OCI-LY3 (cell line): ENCODE measurements around the gene HPS5.

ENCODE experiments used
- H2AFZ ChIP-seq: fragments of 200-600, 300-600 bp; shearing (Covaris generic); 2 replicates; pipeline ENCODE4 v1.6.0; 2014; ENCODE audit warnings: antibody characterized with exemption, low read depth, low read length
- H3K27ac ChIP-seq: fragments of 200-600, 300-600 bp; sonication (generic); 2 replicates; pipeline ENCODE4 v1.5.1; 2014; ENCODE audit warnings: mild to moderate bottlenecking, low read length, moderate library complexity, mixed read lengths
- H3K27me3 ChIP-seq: fragments of 200-600, 300-600 bp; sonication (generic); 2 replicates; pipeline ENCODE4 v1.6.1; 2014; ENCODE audit warnings: low read depth, low read length, mixed read lengths
- H3K36me3 ChIP-seq: fragments of 200-600, 300-600 bp; sonication (generic); replicated peaks from 2 replicates; pipeline ENCODE3; 2014; ENCODE audit warnings: low read depth, low read length, mixed read lengths
- H3K4me1 ChIP-seq: fragments of 300-600, 200-600 bp; sonication (generic); 2 replicates; pipeline ENCODE4 v1.6.1; 2014; ENCODE audit warnings: low read length, mixed read lengths
- H3K4me2 ChIP-seq: fragments of 200-600, 300-600 bp; sonication (generic); 2 replicates; pipeline ENCODE4 v1.6.1; 2014; ENCODE audit warnings: low read length, mixed read lengths
- H3K4me3 ChIP-seq: fragments of 300-600, 200-600 bp; sonication (generic); 2 replicates; pipeline ENCODE4 v1.5.1; 2014; ENCODE audit warnings: antibody characterized with exemption, mild to moderate bottlenecking, low read length, moderate library complexity
- H3K79me2 ChIP-seq: fragments of 300-600, 200-600 bp; shearing (Covaris generic); 2 replicates; pipeline ENCODE4 v1.6.1; 2014; ENCODE audit warnings: mild to moderate bottlenecking, low read length, mixed read lengths
- H3K9ac ChIP-seq: fragments of 300-600, 200-600 bp; shearing (Covaris generic); 2 replicates; pipeline ENCODE4 v1.6.0; 2014; ENCODE audit warnings: mild to moderate bottlenecking, low read length, moderate library complexity
- H3K9me3 ChIP-seq: fragments of 200-600, 300-600 bp; shearing (Covaris generic); 2 replicates; pipeline ENCODE4 v1.6.1; 2014; ENCODE audit warnings: low read length, mixed read lengths; ENCODE audit not compliant: insufficient read depth
- H4K20me1 ChIP-seq: fragments of 200-600, 300-600 bp; sonication (generic); 2 replicates; pipeline ENCODE4 v1.6.1; 2016; ENCODE audit warnings: low read length, mixed read lengths; ENCODE audit not compliant: insufficient read depth
- EZH2phosphoT487 ChIP-seq: fragments of 200-600 bp; shearing (Covaris generic); IDR thresholded peaks from 2 replicates; pipeline ENCODE4 v1.6.1; 2018; ENCODE audit warnings: antibody characterized with exemption, mixed run types, low read depth
- TF ChIP-seq, protein P1 (sequence below): fragments of 200-600, 300-600 bp; sonication (generic); IDR thresholded peaks from 2 replicates; pipeline ENCODE4 v1.5.1; 2014; ENCODE audit warnings: antibody characterized with exemption, low read length, low read depth

The HPS5 gene

DNA sequence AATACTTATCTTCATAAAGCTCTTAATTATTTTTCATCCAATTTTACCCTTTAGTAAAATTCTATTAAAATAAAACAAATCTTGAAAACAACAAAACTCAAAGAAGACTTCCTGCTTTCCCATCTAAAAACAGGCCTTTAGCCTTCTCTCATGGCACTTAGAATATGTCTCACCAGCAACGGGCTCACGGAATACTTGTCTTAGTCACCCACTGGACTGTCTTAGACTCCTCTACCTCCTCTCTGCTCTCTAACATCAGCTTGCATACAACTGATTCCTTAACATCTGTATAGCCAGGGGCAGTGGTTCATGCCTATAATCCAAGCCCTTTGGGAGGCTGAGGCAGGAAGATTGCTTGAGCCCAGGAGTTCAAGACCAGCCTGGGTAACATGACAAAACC lies 13.7 kb downstream of the HPS5 start:
- Histone ChIP-seq H3K27me3 (no peaks in the 10 kb centered on the region), H3K4me3 (no peak overlapping the region), H4K20me1 (0 out of 2 replicates have a peak, but pooled peaks cover 2% of the 10 kb centered on the region), H3K4me1 (peaks cover 43% of the 10 kb centered on the region), H3K36me3 (peaks cover 66% of the 10 kb centered on the region), H3K27ac (no peak overlapping the region), H3K79me2 (peaks cover 16% of the 10 kb centered on the region), H3K9me3 (no peaks in the 10 kb centered on the region), H3K4me2 (no peak overlapping the region), H2AFZ (no peak overlapping the region), H3K9ac (no peak overlapping the region)
- TF ChIP-seq, protein P1, sequence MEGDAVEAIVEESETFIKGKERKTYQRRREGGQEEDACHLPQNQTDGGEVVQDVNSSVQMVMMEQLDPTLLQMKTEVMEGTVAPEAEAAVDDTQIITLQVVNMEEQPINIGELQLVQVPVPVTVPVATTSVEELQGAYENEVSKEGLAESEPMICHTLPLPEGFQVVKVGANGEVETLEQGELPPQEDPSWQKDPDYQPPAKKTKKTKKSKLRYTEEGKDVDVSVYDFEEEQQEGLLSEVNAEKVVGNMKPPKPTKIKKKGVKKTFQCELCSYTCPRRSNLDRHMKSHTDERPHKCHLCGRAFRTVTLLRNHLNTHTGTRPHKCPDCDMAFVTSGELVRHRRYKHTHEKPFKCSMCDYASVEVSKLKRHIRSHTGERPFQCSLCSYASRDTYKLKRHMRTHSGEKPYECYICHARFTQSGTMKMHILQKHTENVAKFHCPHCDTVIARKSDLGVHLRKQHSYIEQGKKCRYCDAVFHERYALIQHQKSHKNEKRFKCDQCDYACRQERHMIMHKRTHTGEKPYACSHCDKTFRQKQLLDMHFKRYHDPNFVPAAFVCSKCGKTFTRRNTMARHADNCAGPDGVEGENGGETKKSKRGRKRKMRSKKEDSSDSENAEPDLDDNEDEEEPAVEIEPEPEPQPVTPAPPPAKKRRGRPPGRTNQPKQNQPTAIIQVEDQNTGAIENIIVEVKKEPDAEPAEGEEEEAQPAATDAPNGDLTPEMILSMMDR: no peak
- TF ChIP-seq EZH2phosphoT487: no peak

DNA sequence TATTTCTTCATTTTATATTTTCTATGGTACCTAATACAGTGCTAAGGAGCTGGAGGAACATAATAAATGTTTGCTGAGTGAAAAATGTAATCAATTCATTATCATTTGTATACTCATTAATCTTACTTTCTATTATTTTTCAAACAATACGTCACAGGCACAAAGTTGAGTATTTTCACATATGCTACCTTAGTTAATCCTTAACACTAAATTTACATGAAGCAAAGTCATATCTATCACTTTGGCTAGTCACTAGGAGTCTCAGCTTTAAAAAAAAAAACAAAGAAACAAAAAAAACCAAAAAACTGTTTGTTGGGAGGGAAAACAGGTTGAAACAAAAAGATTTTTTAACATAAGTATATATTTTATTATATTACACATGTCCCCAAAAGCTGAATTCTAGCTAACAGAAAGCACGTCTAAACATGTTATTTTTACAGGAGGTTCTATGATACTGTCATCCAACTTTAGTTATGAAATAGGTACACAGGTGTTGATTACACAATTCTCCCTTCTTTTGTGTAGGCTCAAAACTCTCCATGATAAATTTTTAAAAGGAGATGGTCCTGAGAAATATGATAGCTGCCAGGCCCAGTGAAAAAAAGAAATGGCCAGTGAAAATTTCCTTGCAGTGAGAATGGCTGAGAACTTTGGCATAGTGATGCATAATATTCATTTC lies 14.3 kb downstream of the HPS5 start:
- Histone ChIP-seq H3K79me2 (peaks cover 11% of the 10 kb centered on the region), H3K36me3 (peaks cover 71% of the 10 kb centered on the region), H3K4me2 (no peak overlapping the region), H3K9ac (no peak overlapping the region), H3K27ac (no peak overlapping the region), H3K4me3 (no peak overlapping the region), H3K9me3 (no peaks in the 10 kb centered on the region), H4K20me1 (no peaks in the 10 kb centered on the region), H3K4me1 (peaks cover 37% of the 10 kb centered on the region), H2AFZ (no peak overlapping the region), H3K27me3 (no peaks in the 10 kb centered on the region)
- TF ChIP-seq EZH2phosphoT487: no peak
- TF ChIP-seq, protein P1: no peak

DNA sequence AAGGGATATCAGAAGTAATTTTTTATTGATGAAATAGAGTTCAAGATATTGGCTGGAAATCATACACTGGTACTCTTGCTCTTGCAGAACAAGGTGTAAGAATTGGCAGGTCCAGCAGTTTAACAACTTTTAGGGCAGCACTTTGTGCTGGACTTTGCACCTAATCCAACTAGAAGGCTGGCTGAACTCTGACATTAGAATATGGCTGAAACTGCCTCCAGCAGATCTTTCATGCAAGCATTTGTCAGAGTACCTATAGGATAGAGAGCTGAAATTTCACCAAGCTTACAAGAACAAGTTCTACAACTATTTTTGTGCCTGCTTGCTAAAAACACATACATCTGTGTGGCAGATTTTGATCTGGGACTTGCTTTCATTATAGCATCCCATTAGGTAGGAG lies 17.2 kb downstream of the HPS5 start:
- H3K27ac ChIP-seq: no peak overlapping the region
- no peaks in the 10 kb centered on the region for H3K27me3 ChIP-seq
- H3K9ac ChIP-seq: no peak overlapping the region
- no peaks in the 10 kb centered on the region for H3K79me2 ChIP-seq
- H3K4me2 ChIP-seq: no peak overlapping the region
- no peak for TF ChIP-seq EZH2phosphoT487
- TF ChIP-seq, protein P1: no peak
- H2AFZ ChIP-seq: no peak overlapping the region
- peaks cover 15% of the 10 kb centered on the region for H3K4me1 ChIP-seq
- no peak overlapping the region for H3K4me3 ChIP-seq
- H4K20me1 ChIP-seq: no peaks in the 10 kb centered on the region
- no peaks in the 10 kb centered on the region for H3K9me3 ChIP-seq
- H3K36me3 ChIP-seq: peaks cover 66% of the 10 kb centered on the region

DNA sequence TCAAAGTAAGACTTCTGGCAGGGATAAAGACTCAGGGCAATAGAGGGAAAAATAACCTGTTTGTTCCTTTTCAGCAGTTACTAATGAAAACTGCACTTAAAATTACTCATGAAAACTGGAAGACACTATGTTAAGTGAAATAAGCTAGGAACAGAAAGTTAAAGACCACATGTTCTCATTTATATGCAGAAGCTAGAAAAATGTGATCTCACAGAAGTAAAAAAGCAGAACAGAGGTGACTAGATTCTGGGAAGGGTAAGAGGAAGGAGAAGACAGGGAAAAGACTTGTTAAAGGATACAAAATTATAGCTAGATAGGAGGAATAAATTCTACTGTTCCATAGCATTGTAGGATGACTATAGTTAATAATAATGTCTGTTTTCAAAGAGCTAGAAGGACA lies 22.2 kb downstream of the HPS5 start:
- Histone ChIP-seq H3K4me3 (no peak overlapping the region), H3K4me2 (peak overlapping the region; percentile 46), H3K9me3 (no peaks in the 10 kb centered on the region), H3K27me3 (no peaks in the 10 kb centered on the region), H2AFZ (no peak overlapping the region), H3K4me1 (peaks cover 39% of the 10 kb centered on the region), H4K20me1 (peaks cover under 1% of the 10 kb centered on the region; the same call in 1 of the 2 replicates), H3K36me3 (peaks cover 61% of the 10 kb centered on the region), H3K9ac (peak overlapping the region; percentile 18; the same call in 1 of the 2 replicates), H3K79me2 (no peaks in the 10 kb centered on the region), H3K27ac (peak overlapping the region; percentile 84)
- TF ChIP-seq, protein P1: no peak
- TF ChIP-seq EZH2phosphoT487: no peak
